Lung (tissue), 12 donors: ENCODE results near the gene CHST4. TPM values are rescaled to one million over a fixed set of nuclear protein-coding genes. Genes with fewer than 3 reads are reported as not detected.

ENCODE experiments used
- ATAC-seq: fragments of 200-7000 bp; cut with Tn5 transposase; one replicate; pipeline ENCODE4 v1.9.1; 2020; ENCODE audit warnings: moderate number of reproducible peaks; ENCODE audit not compliant: insufficient read depth, low FRiP score
- DNase-seq, 3 donors: peaks; one replicate each; pipeline ENCODE4 v3.0.0-alpha.2; 2013 to 2017
- H3K27ac ChIP-seq, 2 donors: one replicate each; pipeline ENCODE4 v1.5.1; 2013; ENCODE audit warnings: mild to moderate bottlenecking in 2 of 2, moderate library complexity in 2 of 2, control low read depth in 1 of 2, inconsistent platforms in 1 of 2, low read depth in 1 of 2, low read length in 1 of 2
- H3K27me3 ChIP-seq, 3 donors: one replicate each; pipeline ENCODE4 v1.5.1; 2013; ENCODE audit warnings: low read length in 2 of 3; ENCODE audit not compliant: control insufficient read depth in 3 of 3, insufficient read depth in 3 of 3
- H3K36me3 ChIP-seq, 4 donors: one replicate each; pipeline ENCODE4 v1.5.1; 2013; ENCODE audit warnings: low read length in 4 of 4, mild to moderate bottlenecking in 1 of 4, moderate library complexity in 1 of 4; ENCODE audit not compliant: control insufficient read depth in 4 of 4, insufficient read depth in 4 of 4
- H3K4me1 ChIP-seq, 5 donors: one replicate each; pipeline ENCODE4 v1.5.1; 2013; ENCODE audit warnings: low read length in 5 of 5, mild to moderate bottlenecking in 2 of 5, moderate library complexity in 1 of 5; ENCODE audit not compliant: control insufficient read depth in 5 of 5, insufficient read depth in 5 of 5
- H3K4me3 ChIP-seq: one replicate; pipeline ENCODE4 v1.5.1; 2013; ENCODE audit warnings: mild to moderate bottlenecking, control low read depth, moderate library complexity
- H3K9ac ChIP-seq, 2 donors: one replicate each; pipeline ENCODE4 v1.5.1; 2013; ENCODE audit warnings: low read length in 2 of 2, control low read depth in 1 of 2; ENCODE audit not compliant: insufficient read depth in 1 of 2
- H3K9me3 ChIP-seq, 4 donors: one replicate each; pipeline ENCODE4 v1.5.1; 2013; ENCODE audit warnings: low read length in 3 of 4, mild to moderate bottlenecking in 1 of 4, moderate library complexity in 1 of 4; ENCODE audit not compliant: control insufficient read depth in 4 of 4, insufficient read depth in 3 of 4
- WGBS, 2 donors: extraction: QIAGEN DNeasy Blood & Tissue Kit; methylation state at CpG; one replicate each; pipeline ENCODE4 v1.1.7; 2013; 5-methylcytosine and 5-hydroxymethylcytosine counted together
- polyA plus RNA-seq, 2 donors: library from polyadenylated mRNA; stranded (reverse); fragments of 200-250 nt; gene quantifications; one replicate each; pipeline ENCODE4 v1.2.1, GENCODE V29; 2013
- total RNA-seq, 2 donors: library from RNA; depleted of rRNA in 1 of 2; stranded (reverse); fragments of >200 nt in 1 of 2; gene quantifications; one replicate each; pipeline ENCODE4 v1.2.1, GENCODE V29; 2014 to 2021
- TF ChIP-seq, protein P1 (sequence below): IDR thresholded peaks from 2 replicates; pipeline ENCODE4 v1.5.1; 2012; ENCODE audit warnings: mild to moderate bottlenecking; ENCODE audit errors: control extremely low read depth, extremely low read depth
- donor health status: control.
- donor health status: control.
- donor health status: Bipolar disorder and iron deficiency.
- donor health status: healthy.
- donor health status: DM: yes; HTN: yes; CAD: no.

CHST4 gene
- total and polyA plus RNA-seq, 4 donors: 0.28 to 0.95 (median 0.67) TPM

GRCh38 chr16:71493213-71493612 is 33.0 kb upstream of the CHST4 start:
- no peak overlapping the region for H3K4me3 ChIP-seq
- TF ChIP-seq, protein P1, sequence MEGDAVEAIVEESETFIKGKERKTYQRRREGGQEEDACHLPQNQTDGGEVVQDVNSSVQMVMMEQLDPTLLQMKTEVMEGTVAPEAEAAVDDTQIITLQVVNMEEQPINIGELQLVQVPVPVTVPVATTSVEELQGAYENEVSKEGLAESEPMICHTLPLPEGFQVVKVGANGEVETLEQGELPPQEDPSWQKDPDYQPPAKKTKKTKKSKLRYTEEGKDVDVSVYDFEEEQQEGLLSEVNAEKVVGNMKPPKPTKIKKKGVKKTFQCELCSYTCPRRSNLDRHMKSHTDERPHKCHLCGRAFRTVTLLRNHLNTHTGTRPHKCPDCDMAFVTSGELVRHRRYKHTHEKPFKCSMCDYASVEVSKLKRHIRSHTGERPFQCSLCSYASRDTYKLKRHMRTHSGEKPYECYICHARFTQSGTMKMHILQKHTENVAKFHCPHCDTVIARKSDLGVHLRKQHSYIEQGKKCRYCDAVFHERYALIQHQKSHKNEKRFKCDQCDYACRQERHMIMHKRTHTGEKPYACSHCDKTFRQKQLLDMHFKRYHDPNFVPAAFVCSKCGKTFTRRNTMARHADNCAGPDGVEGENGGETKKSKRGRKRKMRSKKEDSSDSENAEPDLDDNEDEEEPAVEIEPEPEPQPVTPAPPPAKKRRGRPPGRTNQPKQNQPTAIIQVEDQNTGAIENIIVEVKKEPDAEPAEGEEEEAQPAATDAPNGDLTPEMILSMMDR: no peak
- no peaks in the 10 kb centered on the region for H3K9me3 ChIP-seq
- ATAC-seq (no peak), DNase-seq (no peak)
- H3K27me3 ChIP-seq: no peaks in the 10 kb centered on the region
- no peak overlapping the region for H3K9ac ChIP-seq
- H3K4me1 ChIP-seq: no peaks in the 10 kb centered on the region
- WGBS, 2 donors: 76 to 77% methylated on average over 3 of the region's 3 CpGs
- no peaks in the 10 kb centered on the region for H3K36me3 ChIP-seq
- H3K27ac ChIP-seq: no peak overlapping the region

DNA sequence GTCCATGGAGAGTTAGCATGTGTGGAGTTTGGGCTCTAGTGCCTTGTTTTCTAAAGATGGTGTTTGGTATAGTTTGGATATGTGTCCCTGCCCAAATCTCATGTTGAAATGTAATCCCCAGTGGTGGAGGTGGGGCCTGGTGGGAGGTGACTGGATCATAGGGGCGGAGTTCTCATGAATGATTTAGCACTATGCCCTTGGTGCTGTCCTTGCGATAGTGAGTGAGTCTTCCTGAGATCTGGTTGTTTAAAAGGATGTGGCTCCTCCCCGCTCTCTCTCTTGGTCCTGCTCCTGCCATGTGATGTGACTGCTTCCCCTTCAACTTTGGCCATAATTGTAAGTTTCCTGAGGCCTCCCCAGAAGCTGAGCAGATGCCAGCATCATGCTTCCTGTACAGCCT is 28.2 kb upstream of the CHST4 start:
- Histone ChIP-seq H3K4me3 (no peak overlapping the region), H3K36me3 (no peaks in the 10 kb centered on the region), H3K9me3 (no peaks in the 10 kb centered on the region), H3K27me3 (no peaks in the 10 kb centered on the region), H3K9ac (no peak overlapping the region), H3K27ac (no peak overlapping the region), H3K4me1 (no peaks in the 10 kb centered on the region)
- 88 to 91% methylated on average over 3 of the region's 3 CpGs for WGBS, 2 donors
- TF ChIP-seq, protein P1: no peak
- ATAC-seq: no peak
- no peak for DNase-seq

- no peak overlapping the region for H3K9ac ChIP-seq
- H3K9me3 ChIP-seq: no peaks in the 10 kb centered on the region
- ATAC-seq: peak; percentile 62
- H3K36me3 ChIP-seq: no peaks in the 10 kb centered on the region
- peak; percentile 52 to 70 (median 65) for DNase-seq
- TF ChIP-seq, protein P1: peak; percentile 80
- 0 to 2% methylated on average over 3 of the region's 3 CpGs for WGBS, 2 donors
- H3K27ac ChIP-seq: no peak overlapping the region
- H3K4me1 ChIP-seq: no peaks in the 10 kb centered on the region
- H3K27me3 ChIP-seq: no peaks in the 10 kb centered on the region
- no peak overlapping the region for H3K4me3 ChIP-seq
Observed at GRCh38 chr16:71499775-71500364, 26.4 kb upstream of the CHST4 start.

GRCh38 chr16:71500964-71501363 is 25.3 kb upstream of the CHST4 start:
- 83 to 87% methylated on average over 2 of the region's 2 CpGs for WGBS, 2 donors
- H3K36me3 ChIP-seq: no peaks in the 10 kb centered on the region
- H3K4me1 ChIP-seq: no peaks in the 10 kb centered on the region
- H3K4me3 ChIP-seq: no peak overlapping the region
- H3K27me3 ChIP-seq: no peaks in the 10 kb centered on the region
- ATAC-seq: no peak
- DNase-seq: no peak
- no peak overlapping the region for H3K27ac ChIP-seq
- H3K9ac ChIP-seq: no peak overlapping the region
- H3K9me3 ChIP-seq: no peaks in the 10 kb centered on the region
- TF ChIP-seq, protein P1: no peak
